ENCODE data around the gene KIAA1586.
A peak's percentile ranks its signal among the peaks of the same experiment; 100 is the strongest.
"Not testable (repeated sequence)": the region's sequence is repeated elsewhere in the genome, so short reads cannot be mapped to it uniquely, and the experiment has no call there.

Gene KIAA1586

DNA sequence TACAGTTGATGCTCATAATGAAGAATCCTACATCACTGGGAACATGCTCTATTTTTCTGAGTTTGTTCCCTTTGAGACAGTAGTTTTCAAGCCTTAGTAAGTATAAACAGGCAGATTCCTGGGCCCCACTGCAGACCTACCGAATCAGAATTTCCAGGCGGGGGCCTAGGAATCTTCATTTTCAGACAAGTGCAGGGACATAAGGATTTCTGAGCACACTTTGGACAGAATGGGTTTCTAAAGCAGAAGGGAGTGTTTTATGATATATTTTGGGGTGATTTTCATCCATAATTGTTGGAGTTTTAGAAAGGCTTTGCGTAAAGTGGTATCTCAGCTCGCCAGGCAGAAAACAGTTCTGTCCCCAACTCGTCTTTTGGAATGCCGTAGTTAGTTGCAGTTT lies 1.4 kb downstream of the KIAA1586 start:
- H3K4me3 ChIP-seq (ENCODE audit: low read length, poor library complexity, severe bottlenecking): peak overlapping the region; percentile 73
- peak overlapping the region; percentile 59 for H3K9ac ChIP-seq (ENCODE audit: low read depth, low read length, poor library complexity, severe bottlenecking)
- H2AFZ ChIP-seq (ENCODE audit: low read length); H3K9me2 ChIP-seq (replicated peaks; ENCODE audit: low read depth, low read length); H3K9me3 ChIP-seq (ENCODE audit: insufficient read depth, low read depth, low read length); H3F3A ChIP-seq (ENCODE audit: low read depth); H3K27me3 ChIP-seq (ENCODE audit: insufficient read depth, low read length, poor library complexity, severe bottlenecking): not testable (repeated sequence)
- peaks cover 39% of the 10 kb centered on the region for H4K20me1 ChIP-seq (ENCODE audit: insufficient read depth, low read length, poor library complexity, severe bottlenecking)
- peaks cover 22% of the 10 kb centered on the region for H3K36me3 ChIP-seq (ENCODE audit: insufficient read depth, low read length)
- peaks cover 34% of the 10 kb centered on the region for H3K4me1 ChIP-seq (ENCODE audit: insufficient read depth, low read length, poor library complexity, severe bottlenecking)
- peaks cover 42% of the 10 kb centered on the region for H3K79me2 ChIP-seq (ENCODE audit: insufficient read depth, low read length)
- H3K4me2 ChIP-seq (ENCODE audit: low read depth, low read length, poor library complexity, severe bottlenecking): peak overlapping the region; percentile 79

DNA sequence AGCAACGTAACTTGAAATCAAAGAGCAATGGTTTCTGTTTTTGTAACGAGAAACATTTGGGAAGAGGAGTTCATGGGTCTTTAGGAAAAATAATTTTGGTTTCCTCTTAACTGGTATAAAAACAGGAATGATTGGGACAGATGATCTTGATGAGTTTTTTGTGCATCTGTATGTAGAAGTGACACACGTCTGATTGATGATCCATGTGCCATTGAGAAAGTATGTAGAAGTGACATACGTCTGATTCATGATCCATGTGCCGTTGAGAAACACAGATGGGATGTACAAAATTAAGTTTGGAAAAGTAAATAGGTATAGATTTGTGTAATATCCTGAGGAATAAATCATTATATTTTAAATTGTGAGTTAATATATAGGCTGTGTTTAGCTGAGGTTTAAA lies 2.1 kb downstream of the KIAA1586 start:
- Histone ChIP-seq H2AFZ (ENCODE audit: low read length) (no peak overlapping the region), H3K9me3 (ENCODE audit: insufficient read depth, low read depth, low read length) (no peaks in the 10 kb centered on the region), H3F3A (ENCODE audit: low read depth) (no peaks in the 10 kb centered on the region), H3K4me3 (ENCODE audit: low read length, poor library complexity, severe bottlenecking) (peak overlapping the region; percentile 73), H3K4me2 (ENCODE audit: low read depth, low read length, poor library complexity, severe bottlenecking) (peak overlapping the region; percentile 79), H3K27me3 (ENCODE audit: insufficient read depth, low read length, poor library complexity, severe bottlenecking) (no peaks in the 10 kb centered on the region), H3K36me3 (ENCODE audit: insufficient read depth, low read length) (peaks cover 30% of the 10 kb centered on the region), H3K9ac (ENCODE audit: low read depth, low read length, poor library complexity, severe bottlenecking) (peak overlapping the region; percentile 59), H3K4me1 (ENCODE audit: insufficient read depth, low read length, poor library complexity, severe bottlenecking) (peaks cover 34% of the 10 kb centered on the region), H4K20me1 (ENCODE audit: insufficient read depth, low read length, poor library complexity, severe bottlenecking) (peaks cover 45% of the 10 kb centered on the region), H3K9me2 (replicated peaks; ENCODE audit: low read depth, low read length) (no peaks in the 10 kb centered on the region), H3K79me2 (ENCODE audit: insufficient read depth, low read length) (peaks cover 42% of the 10 kb centered on the region)
- TF ChIP-seq, protein P1, sequence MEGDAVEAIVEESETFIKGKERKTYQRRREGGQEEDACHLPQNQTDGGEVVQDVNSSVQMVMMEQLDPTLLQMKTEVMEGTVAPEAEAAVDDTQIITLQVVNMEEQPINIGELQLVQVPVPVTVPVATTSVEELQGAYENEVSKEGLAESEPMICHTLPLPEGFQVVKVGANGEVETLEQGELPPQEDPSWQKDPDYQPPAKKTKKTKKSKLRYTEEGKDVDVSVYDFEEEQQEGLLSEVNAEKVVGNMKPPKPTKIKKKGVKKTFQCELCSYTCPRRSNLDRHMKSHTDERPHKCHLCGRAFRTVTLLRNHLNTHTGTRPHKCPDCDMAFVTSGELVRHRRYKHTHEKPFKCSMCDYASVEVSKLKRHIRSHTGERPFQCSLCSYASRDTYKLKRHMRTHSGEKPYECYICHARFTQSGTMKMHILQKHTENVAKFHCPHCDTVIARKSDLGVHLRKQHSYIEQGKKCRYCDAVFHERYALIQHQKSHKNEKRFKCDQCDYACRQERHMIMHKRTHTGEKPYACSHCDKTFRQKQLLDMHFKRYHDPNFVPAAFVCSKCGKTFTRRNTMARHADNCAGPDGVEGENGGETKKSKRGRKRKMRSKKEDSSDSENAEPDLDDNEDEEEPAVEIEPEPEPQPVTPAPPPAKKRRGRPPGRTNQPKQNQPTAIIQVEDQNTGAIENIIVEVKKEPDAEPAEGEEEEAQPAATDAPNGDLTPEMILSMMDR (conservative IDR thresholded peaks at IDR 0.05; ENCODE audit: low read length): no peak
- no peak for TF ChIP-seq EZH2phosphoT487 (IDR thresholded peaks at IDR 0.05; ENCODE audit: borderline replicate concordance)

DNA sequence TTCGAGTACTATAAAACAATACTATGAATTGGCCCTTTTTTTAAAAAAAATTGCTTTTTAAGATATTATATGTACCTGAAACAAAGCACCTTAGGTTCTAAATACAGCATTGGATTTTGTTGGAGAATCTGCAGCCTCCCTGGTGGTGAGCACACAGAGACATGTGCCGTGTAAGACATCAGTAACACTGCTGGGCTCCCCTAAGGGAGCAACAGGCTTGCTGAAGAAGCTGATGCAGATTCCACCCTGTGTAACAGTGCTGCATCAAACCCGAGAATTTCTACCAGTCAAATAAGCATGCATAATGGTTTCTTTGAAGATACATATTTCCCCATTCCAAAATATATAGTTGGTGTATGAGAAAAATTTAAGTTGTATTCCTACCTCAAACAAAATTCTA lies 17.4 kb downstream of the KIAA1586 start:
- H3K9ac ChIP-seq (ENCODE audit: low read depth, low read length, poor library complexity, severe bottlenecking): no peak overlapping the region
- H3K36me3 ChIP-seq (ENCODE audit: insufficient read depth, low read length): peaks cover 6% of the 10 kb centered on the region; the same call in 1 of the 2 replicates
- no peak overlapping the region for H3K4me2 ChIP-seq (ENCODE audit: low read depth, low read length, poor library complexity, severe bottlenecking)
- H3K9me2 ChIP-seq (replicated peaks; ENCODE audit: low read depth, low read length): no peaks in the 10 kb centered on the region
- no peak overlapping the region for H3K4me3 ChIP-seq (ENCODE audit: low read length, poor library complexity, severe bottlenecking)
- H3K79me2 ChIP-seq (ENCODE audit: insufficient read depth, low read length): no peaks in the 10 kb centered on the region
- H3K9me3 ChIP-seq (ENCODE audit: insufficient read depth, low read depth, low read length): no peaks in the 10 kb centered on the region
- H3K27me3 ChIP-seq (ENCODE audit: insufficient read depth, low read length, poor library complexity, severe bottlenecking): no peaks in the 10 kb centered on the region
- no peak for TF ChIP-seq EZH2phosphoT487 (IDR thresholded peaks at IDR 0.05; ENCODE audit: borderline replicate concordance)
- TF ChIP-seq, protein P1 (conservative IDR thresholded peaks at IDR 0.05; ENCODE audit: low read length): no peak
- H3F3A ChIP-seq (ENCODE audit: low read depth): no peaks in the 10 kb centered on the region
- no peaks in the 10 kb centered on the region for H4K20me1 ChIP-seq (ENCODE audit: insufficient read depth, low read length, poor library complexity, severe bottlenecking)
- H3K4me1 ChIP-seq (ENCODE audit: insufficient read depth, low read length, poor library complexity, severe bottlenecking): no peaks in the 10 kb centered on the region
- H2AFZ ChIP-seq (ENCODE audit: low read length): no peak overlapping the region

DNA sequence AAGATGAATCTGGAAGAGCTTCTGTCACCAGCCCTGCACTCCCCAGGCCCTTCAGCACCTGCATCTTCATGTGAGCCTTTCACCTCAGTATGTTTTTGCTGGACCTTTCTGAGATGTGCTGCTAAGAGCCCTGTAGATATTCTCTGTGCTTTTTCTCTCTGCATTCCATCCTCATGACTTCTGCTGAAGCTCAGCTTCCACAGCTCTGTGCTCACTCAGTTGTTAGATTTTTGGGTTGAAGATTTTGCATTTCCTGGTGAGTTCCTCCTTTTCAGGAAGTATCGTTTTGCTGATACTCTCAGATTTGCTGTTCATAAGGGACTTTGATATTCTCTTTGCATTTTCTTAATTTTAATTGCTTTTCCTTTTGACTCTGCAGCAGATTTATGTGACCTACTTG lies 18.3 kb downstream of the KIAA1586 start:
- H3K4me2 ChIP-seq (ENCODE audit: low read depth, low read length, poor library complexity, severe bottlenecking): no peak overlapping the region
- H3K4me3 ChIP-seq (ENCODE audit: low read length, poor library complexity, severe bottlenecking): no peak overlapping the region
- no peaks in the 10 kb centered on the region for H3K79me2 ChIP-seq (ENCODE audit: insufficient read depth, low read length)
- no peak for TF ChIP-seq EZH2phosphoT487 (IDR thresholded peaks at IDR 0.05; ENCODE audit: borderline replicate concordance)
- TF ChIP-seq, protein P1 (conservative IDR thresholded peaks at IDR 0.05; ENCODE audit: low read length): no peak
- H3K4me1 ChIP-seq (ENCODE audit: insufficient read depth, low read length, poor library complexity, severe bottlenecking): no peaks in the 10 kb centered on the region
- no peaks in the 10 kb centered on the region for H3K27me3 ChIP-seq (ENCODE audit: insufficient read depth, low read length, poor library complexity, severe bottlenecking)
- no peaks in the 10 kb centered on the region for H3K9me3 ChIP-seq (ENCODE audit: insufficient read depth, low read depth, low read length)
- H3K36me3 ChIP-seq (ENCODE audit: insufficient read depth, low read length): peaks cover 6% of the 10 kb centered on the region; the same call in 1 of the 2 replicates
- H3F3A ChIP-seq (ENCODE audit: low read depth): no peaks in the 10 kb centered on the region
- no peaks in the 10 kb centered on the region for H3K9me2 ChIP-seq (replicated peaks; ENCODE audit: low read depth, low read length)
- H3K9ac ChIP-seq (ENCODE audit: low read depth, low read length, poor library complexity, severe bottlenecking): no peak overlapping the region
- no peak overlapping the region for H2AFZ ChIP-seq (ENCODE audit: low read length)
- H4K20me1 ChIP-seq (ENCODE audit: insufficient read depth, low read length, poor library complexity, severe bottlenecking): no peaks in the 10 kb centered on the region
